Measurements from ENCODE around the gene ZNF646.

ZNF646 gene

DNA sequence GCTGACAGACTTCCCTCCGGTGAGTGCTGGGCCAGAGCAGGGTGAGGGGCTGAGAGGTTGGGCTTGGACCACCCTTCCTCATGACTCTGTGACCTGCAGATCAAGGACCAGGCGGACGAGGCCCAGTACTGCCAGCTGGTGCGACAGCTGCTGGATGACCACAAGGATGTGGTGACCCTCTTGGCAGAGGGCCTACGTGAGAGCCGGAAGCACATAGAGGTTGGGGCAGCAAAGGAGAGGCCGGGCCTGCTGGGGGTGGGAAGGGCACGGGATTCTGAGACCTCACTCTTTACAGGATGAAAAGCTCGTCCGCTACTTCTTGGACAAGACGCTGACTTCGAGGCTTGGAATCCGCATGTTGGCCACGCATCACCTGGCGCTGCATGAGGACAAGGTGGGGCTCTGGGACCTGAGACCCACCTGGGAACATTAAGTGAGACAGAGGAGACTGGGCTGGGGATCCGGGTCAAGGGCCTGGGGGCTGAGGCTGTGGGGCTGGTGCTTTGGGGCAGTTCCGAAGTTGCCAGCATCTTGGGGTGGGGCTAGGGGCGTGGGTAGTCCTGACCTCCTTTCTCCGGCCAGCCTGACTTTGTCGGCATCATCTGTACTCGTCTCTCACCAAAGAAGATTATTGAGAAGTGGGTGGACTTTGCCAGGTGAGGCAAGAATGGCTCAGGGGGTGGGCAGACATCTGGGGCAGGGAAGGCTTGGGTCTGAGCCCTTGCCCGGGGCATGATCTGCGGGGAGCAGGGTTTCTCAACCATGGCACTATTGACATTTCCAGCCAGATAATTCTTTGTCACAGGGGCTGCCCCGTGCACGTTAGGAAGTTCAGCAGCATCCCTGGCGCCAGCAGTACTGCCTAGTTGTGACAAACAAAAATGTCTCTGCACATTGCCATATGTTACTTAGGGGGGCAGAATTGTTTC lies 36.1 kb downstream of the ZNF646 start:
- no peak for DNase-seq

DNA sequence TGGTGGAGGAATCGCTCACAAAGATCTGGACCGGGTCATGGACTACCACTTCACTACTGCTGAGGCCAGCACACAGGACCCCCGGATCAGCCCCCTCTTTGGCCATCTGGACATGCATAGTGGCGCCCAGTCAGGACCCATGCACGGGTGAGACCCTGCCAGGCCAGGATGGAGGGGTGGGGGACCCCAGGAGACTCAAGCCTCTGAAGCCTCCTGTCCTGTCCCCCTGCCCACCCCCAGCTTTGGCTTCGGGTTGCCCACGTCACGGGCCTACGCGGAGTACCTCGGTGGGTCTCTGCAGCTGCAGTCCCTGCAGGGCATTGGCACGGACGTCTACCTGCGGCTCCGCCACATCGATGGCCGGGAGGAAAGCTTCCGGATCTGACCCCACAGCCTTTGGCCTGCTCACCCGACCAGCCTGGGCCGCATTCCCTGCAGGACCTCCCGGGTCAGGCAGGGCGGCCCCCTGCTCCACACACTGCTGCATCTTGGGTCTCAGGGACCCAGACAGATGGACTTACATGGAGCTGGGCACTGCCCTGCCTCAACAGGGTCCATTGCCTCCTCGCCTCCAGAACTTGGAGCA lies 37.8 kb downstream of the ZNF646 start:
- no peak for DNase-seq

DNA sequence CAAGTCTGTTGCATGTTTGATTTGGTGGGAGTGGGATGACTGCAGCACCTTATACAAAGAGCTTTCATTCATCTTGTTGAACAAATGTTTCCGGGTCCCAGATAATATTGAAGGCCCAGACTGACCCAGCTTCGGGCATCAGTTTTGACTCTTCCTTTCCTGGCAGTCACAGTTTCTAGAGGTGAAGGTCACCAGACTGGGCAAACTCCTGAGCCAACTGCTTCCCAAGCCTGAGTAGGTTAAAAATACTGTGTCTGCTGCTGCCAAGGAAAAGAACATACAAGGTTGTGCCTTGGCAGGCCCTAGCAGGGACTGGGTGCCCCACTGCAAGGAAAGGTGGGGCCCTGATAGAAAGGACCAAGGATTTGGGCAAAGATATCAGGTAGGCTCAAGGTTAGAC lies 38.5 kb downstream of the ZNF646 start:
- no peak for DNase-seq

DNA sequence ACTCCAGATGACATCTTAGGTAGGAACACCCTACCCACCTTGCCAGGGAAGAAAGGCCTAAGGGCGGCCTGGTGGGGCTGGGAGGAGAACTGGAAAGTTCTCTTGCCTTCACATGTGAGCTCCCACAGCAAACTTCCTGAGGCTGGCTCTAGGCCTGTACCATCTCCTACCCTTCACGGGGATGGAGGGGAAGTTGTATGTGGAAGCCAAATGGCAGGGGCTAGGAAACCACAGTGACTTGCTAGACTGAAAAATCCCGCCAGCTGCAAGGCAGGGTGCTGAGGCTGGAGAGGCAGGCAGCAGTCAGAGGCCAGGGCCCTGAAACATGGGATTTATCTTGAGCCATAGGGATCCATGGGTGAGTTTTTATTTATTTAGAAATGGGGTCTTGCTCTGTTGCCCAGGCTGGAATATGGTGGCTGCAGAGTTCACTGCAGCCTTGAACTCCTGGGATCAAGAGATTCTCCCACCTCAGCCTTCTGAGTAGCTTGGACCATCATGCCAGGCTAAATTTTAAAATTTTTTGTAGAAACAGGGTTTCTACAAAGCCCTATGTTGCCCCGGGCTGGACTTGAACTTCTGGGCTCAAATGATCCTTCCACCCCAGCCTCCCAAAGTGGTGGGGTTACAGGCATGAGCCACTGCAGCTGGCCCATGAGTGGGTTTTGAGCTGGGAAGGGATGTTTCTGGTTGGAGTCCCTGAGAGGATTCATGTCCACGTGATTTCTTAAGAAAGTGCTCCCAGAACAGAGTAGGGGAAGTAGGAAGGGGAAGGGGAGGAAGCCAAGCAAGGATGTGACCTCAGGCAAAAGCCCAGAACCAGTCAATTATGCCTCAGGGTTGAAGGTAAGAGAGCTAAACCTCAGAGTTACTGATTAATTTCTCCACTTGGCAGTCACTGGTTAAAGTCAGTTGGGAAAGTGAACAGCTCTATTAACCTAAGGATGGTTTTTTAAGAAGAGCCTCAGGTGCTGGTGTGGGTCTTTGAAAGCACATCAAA lies 39.2 kb downstream of the ZNF646 start:
- DNase-seq: no peak

DNA sequence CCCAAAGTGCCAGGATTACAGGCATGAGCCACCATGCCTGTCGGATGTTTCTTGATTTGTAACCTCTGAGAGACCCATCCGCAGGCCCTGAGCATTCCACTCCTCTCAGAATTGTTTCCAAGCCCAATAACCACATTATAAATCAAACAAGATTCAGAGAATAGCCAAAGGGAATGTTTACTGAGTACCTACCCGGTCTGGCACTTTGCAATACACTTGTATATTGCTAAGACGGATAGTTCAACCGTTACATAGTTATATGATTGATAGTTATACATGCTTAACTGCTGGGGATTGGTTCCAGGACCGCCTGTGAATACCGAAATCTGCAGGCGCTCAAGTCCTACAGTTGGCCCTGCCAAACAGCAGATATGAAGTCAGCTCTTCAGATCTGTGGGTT lies 40.2 kb downstream of the ZNF646 start:
- DNase-seq: no peak

DNA sequence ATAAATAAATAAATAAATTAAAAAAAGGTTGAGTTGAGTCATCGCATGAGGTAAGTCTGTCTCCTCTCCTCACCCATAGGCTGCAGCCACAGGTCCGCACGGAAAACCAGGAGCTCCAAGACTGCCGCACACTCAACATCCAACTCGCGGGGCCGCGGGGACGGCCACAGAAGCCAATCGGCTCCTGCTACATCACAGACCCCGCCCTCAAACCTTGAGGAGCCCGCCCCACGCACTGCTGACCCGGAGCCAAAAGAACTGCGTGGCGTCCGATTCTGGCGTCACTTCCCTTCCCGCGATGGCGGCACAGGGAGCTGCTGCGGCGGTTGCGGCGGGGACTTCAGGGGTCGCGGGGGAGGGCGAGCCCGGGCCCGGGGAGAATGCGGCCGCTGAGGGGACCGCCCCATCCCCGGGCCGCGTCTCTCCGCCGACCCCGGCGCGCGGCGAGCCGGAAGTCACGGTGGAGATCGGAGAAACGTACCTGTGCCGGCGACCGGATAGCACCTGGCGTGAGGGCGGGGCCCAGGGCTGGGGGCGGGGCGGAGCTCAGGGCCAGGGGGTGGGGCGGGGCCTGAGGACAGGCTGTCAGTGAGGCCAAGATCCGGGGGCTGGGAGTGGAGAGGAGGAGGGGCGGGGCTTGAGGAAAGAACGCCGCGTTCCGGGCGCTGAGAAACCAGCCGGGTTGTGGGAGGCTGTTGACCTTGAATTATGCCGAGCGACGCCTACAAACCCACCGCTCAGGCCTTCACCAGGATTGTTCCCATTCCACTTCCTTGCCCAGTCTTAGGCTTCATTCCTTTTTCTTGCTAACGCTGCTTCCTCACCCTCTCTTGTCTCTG lies 43.4 kb downstream of the ZNF646 start, which contains the start of gene KAT8:
Gene KAT8 (plus strand): TSS at position 281 of the 839 bp plus-strand sequence. CDS start 18 bp downstream, at position 299.
- peak; percentile 84 for DNase-seq

DNA sequence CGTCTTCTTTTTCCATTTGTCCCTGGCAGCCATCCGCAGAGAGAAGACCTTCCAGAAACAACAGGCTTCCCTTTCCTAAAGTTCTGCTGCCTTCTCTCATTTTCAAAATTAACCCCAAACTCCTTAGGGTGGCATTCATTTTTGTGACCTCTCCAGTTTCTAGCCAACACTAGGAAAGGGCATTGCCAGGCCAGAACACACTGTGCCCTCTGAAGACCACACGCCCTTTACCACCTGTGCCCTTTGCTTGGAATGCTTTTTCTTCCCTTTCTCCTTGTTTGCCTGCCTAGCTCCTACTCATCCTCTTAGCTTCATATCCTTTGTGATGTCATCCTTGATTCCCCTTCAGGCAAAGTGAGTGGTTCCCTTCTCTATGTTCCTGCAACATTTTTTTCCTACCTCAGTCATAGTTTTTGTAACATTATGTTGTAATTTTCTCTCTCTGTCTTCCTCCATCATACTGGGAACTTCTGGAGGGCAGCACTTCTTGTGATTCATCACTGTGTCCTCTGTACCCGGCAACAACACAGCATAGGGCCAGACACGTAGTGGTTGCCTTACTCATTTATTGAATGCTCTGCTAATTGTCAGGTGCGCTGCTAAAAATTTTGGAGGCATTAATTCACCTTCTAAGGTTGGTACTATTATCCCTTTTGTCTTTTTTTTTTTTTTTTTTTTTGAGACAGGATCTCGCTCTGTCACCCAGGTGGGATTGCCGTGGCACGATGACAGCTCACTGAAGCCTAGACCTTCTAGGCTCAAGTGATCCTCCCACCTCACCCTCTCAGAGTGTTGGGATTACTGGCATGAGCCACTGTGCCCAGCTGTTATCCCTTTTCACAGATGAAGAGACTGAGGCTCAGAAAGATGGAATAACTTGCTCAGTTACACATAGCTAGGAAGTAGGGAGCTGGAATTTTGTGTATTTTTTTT lies 44.3 kb downstream of the ZNF646 start:
- DNase-seq: no peak

DNA sequence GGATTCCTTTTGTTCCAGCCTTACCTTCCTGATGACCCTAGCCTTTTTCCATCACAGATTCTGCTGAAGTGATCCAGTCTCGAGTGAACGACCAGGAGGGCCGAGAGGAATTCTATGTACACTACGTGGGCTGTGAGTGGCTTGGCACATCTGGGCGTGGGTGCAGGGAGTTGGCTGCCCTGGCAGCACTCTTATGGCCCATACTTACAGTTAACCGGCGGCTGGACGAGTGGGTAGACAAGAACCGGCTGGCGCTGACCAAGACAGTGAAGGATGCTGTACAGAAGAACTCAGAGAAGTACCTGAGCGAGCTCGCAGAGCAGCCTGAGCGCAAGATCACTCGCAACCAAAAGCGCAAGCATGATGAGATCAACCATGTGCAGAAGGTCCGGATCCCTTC lies 45.9 kb downstream of the ZNF646 start:
- no peak for DNase-seq

DNA sequence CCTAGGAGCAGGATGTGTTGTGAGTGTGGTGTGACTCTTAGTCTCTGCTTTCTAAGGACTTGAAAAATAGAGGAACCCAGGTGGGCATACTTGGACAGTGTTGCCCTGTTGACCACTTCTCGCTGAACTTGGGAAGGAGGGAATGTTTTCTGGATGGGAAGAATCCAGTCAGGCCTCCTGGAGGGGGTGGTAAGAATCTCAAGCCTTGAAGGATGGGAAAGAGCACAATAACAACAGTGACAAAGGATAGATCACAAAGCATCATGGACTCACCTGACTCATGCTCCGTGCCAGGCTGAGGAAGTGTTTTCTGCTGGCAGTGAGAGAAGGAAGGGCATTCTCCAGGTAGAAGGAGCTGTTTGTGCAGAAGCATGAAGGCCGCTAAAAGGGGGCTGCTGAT lies 51.6 kb downstream of the ZNF646 start:
- no peak for DNase-seq

DNA sequence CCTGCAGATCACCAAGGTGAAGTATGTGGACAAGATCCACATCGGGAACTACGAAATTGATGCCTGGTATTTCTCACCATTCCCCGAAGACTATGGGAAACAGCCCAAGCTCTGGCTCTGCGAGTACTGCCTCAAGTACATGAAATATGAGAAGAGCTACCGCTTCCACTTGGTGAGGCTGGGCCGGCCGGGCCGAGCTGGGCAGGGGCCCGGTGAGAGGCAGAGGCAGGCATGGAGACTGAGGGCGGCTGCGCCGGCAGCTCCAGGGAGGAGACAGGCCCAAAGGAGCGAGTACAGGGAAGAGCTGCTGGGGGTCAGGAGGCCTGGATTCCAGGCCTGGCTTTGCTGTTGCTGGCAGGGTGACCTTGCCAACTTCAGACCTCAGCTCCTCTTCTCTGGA lies 53.0 kb downstream of the ZNF646 start:
- DNase-seq: no peak

DNA sequence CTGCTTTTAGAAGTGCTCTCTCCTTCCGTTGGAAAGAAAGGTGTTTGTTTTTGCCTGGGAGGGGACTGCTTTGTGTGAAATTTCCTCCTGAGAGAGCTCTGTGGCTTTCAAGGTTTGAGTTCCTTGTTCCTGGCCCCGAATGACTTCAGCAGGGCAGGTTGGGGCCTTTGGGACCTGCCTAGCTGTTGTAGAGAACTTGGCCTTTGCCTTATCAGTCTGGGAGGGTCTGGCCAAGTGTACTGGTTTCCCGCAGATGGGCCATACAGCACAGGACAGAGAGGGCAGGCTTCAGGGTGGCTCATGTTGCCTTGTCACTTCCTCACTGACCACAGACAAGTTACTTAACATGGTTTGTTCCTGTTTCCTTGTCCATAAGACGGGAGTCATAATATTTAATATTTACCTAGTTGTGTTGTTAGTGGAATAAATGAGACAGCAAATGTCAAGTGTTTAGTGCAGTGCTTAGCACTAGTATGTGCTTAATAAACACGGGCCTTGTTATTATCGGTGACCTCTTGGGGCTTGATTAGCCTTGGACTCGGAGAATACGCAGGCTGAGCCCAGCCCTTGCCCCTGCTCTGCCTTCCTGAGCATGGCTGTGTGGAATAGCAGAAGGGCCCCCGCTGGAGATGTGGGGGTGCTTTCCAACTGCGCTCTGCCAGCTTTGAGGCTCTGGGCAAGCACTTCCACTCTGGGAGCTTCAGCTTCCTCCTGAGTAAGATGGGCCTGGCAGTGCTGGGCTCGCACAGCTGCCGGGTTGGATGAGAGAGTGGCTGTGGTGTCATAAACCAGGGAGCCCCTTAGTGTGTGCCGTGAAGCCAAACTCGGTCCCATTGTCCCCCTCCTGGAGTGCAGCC lies 54.7 kb downstream of the ZNF646 start:
- DNase-seq: no peak

DNA sequence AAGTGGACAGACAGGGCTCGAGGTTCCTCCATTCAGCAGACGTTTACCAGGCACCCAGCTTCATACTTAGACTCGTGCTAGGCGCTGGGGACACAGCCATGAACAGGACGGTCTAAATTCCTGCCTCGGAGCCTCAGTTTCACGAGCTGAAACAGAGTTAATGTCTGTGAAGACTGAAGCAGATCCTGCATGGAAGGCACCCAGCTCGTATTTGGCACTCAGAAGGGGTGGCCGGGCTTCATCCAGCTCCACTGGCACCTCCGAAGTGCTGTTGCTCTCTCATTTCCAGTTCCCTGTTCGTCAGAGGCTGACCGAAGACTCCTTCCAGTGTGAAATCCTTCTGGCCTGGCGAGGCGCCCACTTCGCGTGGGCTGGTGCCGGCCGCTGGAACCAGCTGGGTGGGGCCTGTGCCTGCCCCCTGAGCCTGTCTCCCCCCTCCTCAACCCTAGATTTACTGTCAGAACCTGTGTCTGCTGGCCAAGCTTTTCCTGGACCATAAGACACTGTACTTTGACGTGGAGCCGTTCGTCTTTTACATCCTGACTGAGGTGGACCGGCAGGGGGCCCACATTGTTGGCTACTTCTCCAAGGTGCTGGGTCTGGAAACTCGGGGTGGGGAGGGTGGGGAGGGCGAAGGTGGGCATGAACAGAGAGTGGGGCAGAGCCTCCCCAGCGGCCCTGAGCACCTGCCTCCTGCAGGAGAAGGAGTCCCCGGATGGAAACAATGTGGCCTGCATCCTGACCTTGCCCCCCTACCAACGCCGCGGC lies 55.5 kb downstream of the ZNF646 start:
- DNase-seq: no peak

DNA sequence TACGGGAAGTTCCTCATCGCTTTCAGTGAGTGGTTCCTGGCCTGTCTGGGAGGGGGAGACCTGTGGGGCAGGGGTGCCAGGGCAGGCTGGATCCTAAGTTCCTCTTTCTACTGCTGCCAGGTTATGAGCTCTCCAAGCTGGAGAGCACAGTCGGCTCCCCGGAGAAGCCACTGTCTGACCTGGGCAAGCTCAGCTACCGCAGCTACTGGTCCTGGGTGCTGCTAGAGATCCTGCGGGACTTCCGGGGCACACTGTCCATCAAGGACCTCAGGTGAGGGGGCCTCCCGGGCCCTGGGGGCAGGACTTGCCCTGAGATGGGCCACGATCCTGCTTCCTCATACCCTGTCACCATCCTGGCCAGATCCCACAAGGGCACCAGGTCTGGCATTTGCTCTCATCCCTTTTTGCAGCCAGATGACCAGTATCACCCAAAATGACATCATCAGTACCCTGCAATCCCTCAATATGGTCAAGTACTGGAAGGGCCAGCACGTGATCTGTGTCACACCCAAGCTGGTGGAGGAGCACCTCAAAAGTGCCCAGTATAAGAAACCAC lies 56.2 kb downstream of the ZNF646 start:
- no peak for DNase-seq

DNA sequence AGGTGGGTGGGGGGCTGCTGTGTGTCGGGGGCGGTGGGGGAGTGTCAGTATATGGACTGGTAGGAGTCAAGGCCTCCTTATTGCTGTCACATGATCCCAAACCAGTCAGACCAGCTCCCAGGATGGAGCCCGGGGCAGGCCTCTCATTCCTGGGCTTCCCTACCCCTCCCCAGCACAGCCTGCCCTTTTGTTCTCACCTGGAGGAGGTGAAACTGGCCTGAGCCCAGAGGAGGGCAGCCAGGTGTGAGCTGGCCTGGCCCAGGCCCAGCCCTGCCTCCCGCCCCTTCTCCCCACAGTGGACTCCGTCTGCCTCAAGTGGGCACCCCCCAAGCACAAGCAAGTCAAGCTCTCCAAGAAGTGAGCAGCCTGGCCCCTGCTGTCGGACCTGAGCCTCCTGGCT lies 56.7 kb downstream of the ZNF646 start:
- no peak for DNase-seq

DNA sequence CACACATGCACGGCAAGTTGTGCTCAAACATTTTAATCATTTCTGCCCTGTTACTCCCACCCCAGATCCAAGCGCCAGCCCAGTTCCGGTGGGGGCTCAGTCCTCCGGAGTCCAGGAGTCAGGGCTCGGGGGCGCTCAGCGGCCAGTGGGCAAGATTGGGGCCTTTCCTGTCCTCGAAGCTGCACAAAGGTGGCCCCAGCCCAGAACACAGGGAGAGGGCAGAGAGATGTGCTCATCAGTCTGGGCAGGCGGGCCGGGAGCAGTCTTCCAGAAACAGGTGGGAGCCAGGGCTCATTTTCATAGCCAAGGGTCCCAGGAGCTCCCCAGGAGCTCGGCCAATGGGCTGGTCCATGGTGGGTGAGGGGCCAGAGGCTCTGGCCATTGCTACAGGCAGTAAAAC lies 57.2 kb downstream of the ZNF646 start:
- DNase-seq: no peak

DNA sequence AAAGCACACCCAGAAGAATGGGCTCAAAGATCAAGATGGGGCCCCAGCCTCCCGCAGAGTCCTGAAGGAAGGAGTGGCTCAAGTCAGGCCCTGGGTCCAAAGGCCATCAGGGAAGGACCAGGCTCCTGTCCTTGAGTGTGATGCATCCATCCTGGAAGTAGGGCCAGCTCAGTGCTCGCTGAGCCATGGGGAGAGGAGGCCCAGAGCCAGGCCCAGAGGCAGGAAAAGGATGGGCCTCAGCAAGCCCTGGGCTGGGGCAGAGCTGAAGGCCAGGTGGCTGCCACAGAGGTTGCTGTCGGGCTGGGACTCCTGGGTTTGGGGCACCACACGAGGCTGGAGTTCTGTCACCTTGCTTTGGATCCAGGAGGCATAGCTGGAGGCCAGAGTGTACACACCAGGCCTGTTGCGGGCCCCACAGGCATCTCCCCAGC lies 57.6 kb downstream of the ZNF646 start:
- no peak for DNase-seq

DNA sequence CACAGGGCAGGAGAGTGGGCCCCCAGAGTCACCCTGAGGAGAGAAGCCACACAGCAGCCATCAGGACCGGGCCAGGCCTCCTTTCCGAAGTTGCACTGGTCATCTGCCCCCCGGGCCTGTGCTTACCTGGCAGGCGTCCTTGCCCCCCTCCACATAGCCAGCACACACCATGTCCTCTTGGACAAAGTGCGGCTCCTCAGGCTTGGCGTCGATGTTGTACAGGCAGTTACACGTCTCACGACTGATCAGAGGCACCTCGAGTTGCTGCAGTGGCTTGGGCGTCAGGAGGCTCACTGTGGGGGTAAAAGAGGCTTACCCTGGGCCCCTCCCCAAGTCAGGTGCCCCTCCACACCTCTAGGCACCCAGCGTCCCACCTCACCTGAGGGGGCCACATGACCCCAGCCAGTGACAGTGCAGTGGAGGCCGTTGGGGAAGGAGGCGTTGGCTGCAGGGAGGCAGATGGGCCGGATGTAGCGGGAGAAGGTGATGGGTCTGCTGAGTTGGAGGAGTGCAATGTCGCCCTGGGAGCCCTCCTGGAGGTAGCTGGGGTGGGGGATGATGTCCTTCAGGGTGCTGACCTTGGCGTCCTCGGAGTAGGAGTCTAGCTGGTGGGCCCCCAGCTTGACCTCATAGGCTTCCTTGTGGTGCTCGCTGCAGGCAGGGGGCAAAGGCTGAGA lies 58.2 kb downstream of the ZNF646 start:
- no peak for DNase-seq

DNA sequence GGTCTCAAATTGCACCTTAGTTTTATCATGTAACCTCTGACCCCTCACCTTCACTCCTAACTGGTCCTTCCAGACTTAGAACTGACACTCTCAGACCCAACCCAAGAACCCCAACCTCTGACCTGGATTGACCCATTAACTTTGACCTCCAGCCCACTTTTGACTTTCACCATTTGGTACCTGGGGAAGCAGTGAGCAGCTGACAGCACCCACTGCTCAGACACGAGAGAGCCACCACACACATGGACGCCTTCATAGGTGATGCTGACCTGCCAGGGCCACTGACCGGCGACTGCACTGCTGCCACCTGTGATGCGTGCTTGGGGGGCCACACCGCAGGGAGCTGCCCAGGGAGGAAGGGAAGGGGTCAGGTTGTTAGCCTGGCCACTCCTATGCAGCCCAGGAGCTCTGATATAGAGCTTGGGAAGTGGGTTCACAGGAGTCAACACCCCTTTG lies 58.9 kb downstream of the ZNF646 start:
- DNase-seq: no peak

Measured in 8988T (cell line).